ENCODE measurements around the gene ARMC2.

- TF ChIP-seq CTCF (conservative IDR thresholded peaks at IDR 0.05; ENCODE audit: low read depth, low read length) (no peak), CEBPB (IDR thresholded peaks at IDR 0.05; ENCODE audit: low read depth, low read length) (no peak), SMC3 (IDR thresholded peaks at IDR 0.05; ENCODE audit: low read depth, low read length) (no peak), POLR2A (IDR thresholded peaks at IDR 0.05; ENCODE audit: low read depth, low read length) (no peak), RCOR1 (IDR thresholded peaks at IDR 0.05; ENCODE audit: insufficient replicate concordance, low read length) (no peak), FOS (IDR thresholded peaks at IDR 0.05; ENCODE audit: low read depth, low read length) (no peak), NFE2L2 (IDR thresholded peaks at IDR 0.05; ENCODE audit: low read depth, low read length) (no peak), BHLHE40 (IDR thresholded peaks at IDR 0.05; ENCODE audit: low read depth, low read length) (no peak), RFX5 (IDR thresholded peaks at IDR 0.05; ENCODE audit: low read depth, low read length) (no peak), MAZ (IDR thresholded peaks at IDR 0.05; ENCODE audit: borderline replicate concordance, low read depth, low read length) (no peak)
These were observed 25.7 kb downstream of the ARMC2 start for GRCh38 chr6:108873971-108874370.
